Stimulated activated CD8-positive, alpha-beta memory T cell treated with anti-CD3 and anti-CD28 coated beads, Interleukin-4, amount 100 ng/mL, for 1 hour (primary cell): Measurements from ENCODE around the gene SENP3.

Experiments
- DNase-seq, 2 donors: peaks; one replicate each; pipeline ENCODE4 v3.0.0-alpha.2; 2020; ENCODE audit warnings: low read depth in 2 of 2, low spot score in 1 of 2

Gene SENP3

DNA sequence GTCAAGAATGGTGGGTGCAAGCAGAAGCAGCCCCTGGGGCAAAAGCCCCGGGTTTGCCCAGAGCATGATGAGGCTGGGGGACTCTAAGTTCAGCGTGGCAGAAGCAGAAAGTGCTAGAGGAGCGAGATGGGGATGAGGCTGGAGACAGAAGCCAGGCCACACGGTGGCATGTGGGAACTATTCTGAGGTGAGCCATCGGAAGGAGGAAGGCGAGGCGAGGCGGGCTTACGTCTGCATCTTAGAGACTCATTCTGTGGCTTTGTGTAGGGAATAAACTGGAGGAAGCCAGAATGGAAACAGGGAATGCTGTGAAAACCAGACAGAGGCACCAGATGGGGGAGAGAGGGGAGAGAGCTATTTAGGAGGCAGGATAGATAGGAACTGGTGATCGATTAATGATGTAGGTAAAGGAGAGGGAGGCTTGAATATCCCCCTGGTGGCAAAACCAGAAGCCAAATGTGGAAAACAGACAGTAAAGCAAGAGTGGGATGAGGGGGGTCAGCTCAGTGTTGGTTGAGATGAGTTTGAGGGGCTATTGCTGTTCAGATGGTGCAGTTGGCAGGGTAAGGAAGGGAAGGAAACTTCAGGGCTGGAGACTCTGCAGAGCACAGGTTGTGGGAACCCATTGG is 6.3 kb upstream of the SENP3 start:
- DNase-seq, result no peak

DNA sequence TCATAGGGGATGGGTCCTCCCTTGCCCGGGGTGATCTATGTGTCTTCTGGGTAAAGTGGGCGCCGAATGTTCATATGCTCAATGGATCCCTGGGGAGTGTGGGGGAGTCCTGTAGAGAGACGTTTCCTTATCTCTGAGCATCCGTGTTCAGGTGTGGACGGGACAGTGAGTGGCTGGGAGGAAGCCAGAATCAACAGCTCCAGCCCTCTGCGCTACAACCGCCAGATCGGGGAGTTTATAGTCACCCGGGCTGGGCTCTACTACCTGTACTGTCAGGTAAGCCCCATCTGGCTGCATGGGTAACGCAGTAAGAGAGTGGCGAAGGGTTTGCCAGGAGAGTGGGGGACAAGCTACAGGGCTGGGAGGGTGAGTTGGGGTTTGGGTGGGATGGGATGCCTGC is 5.1 kb upstream of the SENP3 start:
- no peak for DNase-seq

DNA sequence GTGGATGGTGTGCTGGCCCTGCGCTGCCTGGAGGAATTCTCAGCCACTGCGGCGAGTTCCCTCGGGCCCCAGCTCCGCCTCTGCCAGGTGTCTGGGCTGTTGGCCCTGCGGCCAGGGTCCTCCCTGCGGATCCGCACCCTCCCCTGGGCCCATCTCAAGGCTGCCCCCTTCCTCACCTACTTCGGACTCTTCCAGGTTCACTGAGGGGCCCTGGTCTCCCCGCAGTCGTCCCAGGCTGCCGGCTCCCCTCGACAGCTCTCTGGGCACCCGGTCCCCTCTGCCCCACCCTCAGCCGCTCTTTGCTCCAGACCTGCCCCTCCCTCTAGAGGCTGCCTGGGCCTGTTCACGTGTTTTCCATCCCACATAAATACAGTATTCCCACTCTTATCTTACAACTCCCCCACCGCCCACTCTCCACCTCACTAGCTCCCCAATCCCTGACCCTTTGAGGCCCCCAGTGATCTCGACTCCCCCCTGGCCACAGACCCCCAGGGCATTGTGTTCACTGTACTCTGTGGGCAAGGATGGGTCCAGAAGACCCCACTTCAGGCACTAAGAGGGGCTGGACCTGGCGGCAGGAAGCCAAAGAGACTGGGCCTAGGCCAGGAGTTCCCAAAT is 4.5 kb upstream of the SENP3 start:
- DNase-seq, result no peak

DNA sequence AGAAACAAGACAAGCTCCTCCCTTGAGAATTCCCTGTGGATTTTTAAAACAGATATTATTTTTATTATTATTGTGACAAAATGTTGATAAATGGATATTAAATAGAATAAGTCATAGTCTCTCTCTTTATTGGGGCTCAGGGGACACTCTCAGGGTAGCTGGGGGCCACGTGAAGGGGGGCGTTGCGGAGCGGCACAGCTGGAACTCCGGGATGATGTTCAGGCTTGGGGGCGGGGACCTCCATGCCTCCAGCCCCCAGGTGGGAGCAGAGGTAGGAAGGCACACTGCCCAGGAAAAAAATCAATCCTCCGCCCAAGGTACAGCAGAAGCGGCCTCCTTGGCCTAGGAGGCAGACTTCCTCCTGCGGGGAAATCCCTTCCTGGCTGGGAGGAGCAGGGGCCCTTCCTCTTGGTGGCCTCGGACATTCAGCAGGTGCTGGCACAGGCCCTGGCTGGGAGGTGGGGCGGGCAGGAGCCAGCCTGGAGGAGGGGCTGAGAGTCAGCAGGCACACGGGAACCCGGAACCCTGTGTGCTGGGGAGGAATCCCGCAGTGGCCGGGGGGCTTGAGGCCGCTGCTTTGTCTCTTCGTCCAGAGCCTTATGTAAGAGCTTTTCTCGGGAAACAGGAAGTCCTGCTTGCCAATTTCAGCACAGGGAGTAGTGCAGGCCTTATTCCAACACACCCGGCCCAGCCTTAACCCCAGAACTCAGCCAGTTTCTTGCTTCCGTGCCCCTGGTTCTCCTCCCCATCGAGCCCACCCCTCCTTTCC is 3.8 kb upstream of the SENP3 start:
- DNase-seq, result no peak

DNA sequence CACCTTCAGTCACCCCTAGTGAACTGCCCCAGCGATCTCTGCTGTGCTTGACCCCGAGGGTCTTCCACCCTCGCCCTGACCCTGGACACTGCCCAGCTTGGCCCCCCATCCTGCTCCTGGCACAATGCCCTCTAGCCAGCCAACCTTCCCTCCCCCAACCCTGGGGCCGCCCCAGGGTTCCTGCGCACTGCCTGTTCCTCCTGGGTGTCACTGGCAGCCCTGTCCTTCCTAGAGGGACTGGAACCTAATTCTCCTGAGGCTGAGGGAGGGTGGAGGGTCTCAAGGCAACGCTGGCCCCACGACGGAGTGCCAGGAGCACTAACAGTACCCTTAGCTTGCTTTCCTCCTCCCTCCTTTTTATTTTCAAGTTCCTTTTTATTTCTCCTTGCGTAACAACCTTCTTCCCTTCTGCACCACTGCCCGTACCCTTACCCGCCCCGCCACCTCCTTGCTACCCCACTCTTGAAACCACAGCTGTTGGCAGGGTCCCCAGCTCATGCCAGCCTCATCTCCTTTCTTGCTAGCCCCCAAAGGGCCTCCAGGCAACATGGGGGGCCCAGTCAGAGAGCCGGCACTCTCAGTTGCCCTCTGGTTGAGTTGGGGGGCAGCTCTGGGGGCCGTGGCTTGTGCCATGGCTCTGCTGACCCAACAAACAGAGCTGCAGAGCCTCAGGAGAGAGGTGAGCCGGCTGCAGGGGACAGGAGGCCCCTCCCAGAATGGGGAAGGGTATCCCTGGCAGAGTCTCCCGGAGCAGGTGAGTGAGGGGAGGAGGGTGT is 3.0 kb upstream of the SENP3 start, which contains the start of gene TNFSF13:
TNFSF13 (plus strand) TSS at position 207 of the 776 bp plus-strand sequence; CDS start at position 497, 290 bp downstream.
- no peak for DNase-seq

DNA sequence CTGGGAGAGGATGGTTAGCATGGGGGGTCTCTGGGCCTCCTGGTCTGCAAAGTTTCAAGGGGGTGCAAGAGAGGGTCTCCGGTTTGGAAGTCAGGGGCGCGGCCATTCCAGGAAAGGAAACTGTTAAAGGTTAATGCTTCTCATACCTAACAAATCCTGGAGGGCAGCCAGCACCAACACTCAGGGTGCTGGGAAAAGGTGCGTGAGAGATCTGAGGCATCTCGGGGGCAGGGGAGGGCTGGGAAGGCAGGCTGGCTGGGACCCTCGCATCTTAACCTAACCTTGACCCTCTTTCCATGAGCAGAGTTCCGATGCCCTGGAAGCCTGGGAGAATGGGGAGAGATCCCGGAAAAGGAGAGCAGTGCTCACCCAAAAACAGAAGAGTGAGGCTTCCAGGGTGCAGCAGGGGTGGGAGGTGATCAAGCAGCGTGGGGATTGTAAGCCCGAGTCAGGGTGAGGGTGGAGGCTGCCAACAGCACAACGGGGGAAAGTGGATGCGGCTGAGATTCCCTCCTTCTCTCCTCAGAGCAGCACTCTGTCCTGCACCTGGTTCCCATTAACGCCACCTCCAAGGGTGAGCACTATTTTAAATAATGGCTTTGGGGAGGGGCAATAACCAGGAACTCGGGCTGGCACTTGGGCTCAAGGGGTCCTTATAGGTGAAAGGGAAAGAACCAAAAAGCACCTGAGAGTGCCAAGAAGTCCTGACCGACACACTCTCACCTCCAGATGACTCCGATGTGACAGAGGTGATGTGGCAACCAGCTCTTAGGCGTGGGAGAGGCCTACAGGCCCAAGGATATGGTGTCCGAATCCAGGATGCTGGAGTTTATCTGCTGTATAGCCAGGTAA is 2.2 kb upstream of the SENP3 start:
- no peak for DNase-seq

DNA sequence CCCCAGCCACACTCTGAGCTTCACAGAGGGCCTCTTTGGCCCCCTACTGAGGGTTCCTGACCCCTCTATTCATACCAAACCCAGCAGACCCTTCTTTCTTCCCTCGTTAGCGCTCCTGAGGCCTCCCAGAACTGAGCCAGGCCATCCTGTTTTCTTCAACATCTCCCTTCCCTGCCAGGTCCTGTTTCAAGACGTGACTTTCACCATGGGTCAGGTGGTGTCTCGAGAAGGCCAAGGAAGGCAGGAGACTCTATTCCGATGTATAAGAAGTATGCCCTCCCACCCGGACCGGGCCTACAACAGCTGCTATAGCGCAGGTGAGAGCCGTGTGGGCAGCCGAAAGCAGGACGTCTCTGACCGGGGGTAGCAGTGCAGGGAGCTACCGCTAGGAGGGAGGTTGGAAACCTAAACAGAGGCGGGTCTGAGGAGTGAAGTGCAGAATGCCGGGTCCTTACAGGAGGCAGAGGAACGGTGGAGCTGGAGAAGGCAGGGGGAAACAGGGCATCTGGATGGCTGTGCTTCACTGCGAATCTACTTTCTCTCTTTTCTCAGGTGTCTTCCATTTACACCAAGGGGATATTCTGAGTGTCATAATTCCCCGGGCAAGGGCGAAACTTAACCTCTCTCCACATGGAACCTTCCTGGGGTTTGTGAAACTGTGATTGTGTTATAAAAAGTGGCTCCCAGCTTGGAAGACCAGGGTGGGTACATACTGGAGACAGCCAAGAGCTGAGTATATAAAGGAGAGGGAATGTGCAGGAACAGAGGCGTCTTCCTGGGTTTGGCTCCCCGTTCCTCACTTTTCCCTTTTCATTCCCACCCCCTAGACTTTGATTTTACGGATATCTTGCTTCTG is 1.3 kb upstream of the SENP3 start:
- no peak for DNase-seq

DNA sequence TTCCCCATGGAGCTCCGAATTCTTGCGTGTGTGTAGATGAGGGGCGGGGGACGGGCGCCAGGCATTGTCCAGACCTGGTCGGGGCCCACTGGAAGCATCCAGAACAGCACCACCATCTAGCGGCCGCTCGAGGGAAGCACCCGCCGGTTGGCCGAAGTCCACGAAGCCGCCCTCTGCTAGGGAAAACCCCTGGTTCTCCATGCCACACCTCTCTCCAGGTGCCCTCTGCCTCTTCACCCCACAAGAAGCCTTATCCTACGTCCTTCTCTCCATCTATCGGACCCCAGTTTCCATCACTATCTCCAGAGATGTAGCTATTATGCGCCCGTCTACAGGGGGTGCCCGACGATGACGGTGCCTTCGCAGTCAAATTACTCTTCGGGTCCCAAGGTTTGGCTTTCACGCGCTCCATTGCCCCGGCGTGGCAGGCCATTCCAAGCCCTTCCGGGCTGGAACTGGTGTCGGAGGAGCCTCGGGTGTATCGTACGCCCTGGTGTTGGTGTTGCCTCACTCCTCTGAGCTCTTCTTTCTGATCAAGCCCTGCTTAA is 617 bp upstream of the SENP3 start:
- DNase-seq, result peak; percentile 60 to 73

DNA sequence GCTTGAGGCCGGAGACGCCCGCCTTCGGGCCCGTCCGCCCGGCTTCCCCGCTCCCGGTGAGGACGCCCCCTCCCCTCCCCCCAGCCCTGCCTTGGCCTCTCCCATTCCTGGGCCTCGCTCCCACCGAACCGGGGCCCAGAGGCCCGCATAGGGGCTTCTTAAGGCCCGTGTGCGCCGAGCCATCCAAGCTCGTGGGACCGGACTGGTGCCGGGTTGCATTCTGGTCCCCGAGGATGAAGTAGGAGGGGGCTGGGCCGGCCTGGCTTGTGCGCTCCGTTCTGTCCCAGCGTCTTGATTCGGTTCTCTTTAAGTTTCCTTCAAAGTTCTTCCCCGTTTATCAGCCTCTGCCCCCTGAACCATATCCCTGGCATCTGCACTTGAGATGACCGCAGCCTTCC is 488 bp downstream of the SENP3 start:
- DNase-seq, result no peak

DNA sequence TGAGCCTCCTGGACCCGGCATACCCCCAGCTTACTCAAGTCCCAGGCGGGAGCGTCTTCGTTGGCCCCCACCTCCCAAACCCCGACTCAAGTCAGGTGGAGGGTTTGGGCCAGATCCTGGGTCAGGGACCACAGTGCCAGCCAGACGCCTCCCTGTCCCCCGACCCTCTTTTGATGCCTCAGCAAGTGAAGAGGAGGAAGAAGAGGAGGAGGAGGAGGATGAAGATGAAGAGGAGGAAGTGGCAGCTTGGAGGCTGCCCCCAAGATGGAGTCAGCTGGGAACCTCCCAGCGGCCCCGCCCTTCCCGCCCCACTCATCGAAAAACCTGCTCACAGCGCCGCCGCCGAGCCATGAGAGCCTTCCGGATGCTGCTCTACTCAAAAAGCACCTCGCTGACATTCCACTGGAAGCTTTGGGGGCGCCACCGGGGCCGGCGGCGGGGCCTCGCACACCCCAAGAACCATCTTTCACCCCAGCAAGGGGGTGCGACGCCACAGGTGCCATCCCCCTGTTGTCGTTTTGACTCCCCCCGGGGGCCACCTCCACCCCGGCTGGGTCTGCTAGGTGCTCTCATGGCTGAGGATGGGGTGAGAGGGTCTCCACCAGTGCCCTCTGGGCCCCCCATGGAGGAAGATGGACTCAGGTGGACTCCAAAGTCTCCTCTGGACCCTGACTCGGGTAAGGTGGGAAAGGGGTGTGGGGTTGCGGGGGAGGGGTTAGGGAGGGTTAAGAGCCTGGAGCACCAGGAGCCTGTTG is 1.6 kb downstream of the SENP3 start:
- DNase-seq, result no peak

DNA sequence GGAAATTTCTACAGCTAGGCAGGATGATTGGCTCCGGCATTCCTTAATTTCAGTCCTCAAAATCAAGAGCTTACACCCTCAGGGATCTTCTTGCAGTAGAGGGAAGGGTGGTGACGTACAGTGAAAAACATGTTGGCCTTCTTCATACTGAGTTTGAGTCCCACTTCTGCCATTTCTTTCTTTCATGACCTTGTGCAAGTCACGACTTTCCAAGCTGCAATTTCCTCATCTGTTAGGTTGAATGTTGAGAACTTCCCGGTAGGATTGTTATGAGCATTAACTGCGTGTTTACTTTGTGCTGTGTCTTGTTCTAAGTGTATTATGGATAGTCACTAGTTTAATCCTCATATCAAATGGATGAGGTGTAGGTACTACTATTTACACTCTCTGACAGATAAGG is 7.9 kb downstream of the SENP3 start:
- no peak for DNase-seq

DNA sequence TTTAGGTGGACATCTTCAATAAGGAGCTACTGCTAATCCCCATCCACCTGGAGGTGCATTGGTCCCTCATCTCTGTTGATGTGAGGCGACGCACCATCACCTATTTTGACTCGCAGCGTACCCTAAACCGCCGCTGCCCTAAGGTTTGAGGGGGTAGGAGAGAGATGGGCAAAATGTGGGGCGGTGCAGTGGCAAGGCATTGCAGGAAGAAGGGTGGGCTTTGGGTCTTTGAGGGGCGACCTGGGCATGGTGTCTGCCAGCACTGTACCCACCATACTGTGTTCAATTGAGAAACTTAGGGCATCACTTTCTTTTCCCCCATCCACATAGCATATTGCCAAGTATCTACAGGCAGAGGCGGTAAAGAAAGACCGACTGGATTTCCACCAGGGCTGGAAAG is 8.6 kb downstream of the SENP3 start:
- DNase-seq, result no peak

DNA sequence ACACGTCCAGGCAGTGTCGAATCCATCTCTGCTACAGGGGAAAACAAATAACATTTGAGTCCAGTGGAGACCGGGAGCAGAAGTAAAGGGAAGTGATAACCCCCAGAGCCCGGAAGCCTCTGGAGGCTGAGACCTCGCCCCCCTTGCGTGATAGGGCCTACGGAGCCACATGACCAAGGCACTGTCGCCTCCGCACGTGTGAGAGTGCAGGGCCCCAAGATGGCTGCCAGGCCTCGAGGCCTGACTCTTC is 10.5 kb downstream of the SENP3 start:
- DNase-seq, result no peak

DNA sequence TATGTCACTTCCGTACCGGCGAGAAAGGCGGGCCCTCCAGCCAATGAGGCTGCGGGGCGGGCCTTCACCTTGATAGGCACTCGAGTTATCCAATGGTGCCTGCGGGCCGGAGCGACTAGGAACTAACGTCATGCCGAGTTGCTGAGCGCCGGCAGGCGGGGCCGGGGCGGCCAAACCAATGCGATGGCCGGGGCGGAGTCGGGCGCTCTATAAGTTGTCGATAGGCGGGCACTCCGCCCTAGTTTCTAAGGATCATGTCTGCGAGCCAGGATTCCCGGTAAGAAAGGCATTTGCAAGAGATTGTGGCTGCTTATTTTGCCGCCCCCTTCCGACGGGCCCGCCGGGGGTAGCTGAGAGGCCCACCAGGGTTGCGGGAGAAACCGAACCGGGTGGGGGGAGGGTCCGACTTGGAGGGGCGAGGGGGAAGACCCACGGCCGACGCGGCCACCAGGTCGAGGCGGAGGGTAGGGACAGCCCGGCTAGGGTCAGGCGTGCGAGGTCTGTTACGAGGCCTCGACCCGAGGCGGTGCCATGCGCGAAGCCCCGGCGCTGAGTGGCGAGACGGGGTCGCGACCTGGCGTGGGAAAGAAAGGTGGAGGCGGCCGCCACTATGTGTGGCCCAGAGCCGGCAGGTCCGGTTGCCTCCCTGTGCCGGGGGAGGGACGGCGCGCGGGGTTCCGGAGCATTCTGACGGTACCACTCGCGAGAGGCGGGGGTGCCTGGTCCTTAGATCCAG is 11.0 kb downstream of the SENP3 start:
- peak; percentile 98 to 100 for DNase-seq

DNA sequence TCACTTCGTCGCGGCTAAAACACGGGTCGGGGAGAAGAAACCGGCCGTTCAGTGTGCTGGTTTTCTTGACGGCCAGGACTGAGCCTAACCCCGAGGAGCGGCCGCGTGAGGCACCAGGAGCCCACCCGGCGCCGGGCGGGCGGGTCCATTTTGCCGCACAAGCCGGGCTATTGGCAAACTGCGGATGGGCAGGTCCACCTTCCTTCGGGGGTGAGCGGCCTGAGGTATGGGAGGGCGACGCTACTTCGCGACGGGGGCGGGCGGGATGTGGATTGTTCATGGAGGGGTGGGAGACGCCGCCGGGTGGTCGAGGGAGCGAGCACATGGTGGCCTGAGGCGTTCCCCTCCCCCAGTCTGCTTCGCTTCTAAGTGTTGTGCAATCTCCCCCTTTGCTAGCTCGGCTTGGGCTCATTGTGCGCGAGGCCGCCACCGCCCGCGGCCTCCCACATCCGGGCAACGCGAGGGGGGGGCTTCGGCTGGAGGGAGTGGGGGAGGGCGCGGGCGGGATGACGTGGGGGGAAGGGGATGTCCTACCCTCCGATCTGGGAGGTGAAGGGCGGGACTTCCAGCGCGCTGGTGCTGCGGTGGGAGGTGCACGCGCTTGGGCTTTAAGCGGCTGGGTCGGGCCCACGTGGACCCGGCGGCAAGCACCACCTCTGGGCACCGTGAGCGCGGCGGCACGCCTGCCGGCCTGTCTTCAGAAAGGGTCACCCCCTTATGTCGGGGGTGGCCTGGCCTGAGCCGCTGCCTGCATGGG is 11.8 kb downstream of the SENP3 start:
- DNase-seq, result peak; percentile 83 to 84

DNA sequence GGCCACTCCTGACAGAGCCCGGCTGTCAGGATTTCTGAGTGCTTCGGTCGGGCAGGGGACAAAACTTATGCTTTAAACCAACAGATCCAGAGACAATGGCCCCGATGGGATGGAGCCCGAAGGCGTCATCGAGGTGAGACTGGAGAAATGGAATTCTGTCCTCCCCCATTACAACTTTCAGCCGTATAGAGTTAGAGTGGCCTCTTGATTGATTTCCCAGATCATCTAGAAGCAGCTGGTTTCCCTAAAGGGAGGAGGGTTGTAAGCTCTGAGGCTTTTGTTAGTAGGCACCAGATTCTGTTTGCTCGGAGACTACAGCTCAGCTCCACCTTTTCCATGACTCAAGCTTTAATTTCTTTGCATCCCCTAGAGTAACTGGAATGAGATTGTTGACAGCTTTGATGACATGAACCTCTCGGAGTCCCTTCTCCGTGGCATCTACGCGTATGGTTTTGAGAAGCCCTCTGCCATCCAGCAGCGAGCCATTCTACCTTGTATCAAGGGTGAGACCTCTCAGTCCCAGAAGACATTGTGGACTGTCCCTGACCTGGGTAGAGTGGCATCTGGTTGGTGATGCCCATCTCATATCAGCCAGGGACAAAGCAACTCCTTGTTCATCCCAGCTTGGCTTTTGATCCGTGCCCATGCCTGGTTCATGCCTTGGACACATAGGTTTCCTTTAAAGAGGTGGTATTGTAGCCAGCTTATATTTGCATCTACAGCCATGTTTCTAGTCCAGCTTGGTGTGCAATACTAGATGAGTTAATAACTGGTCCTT is 12.6 kb downstream of the SENP3 start:
- DNase-seq, result no peak

DNA sequence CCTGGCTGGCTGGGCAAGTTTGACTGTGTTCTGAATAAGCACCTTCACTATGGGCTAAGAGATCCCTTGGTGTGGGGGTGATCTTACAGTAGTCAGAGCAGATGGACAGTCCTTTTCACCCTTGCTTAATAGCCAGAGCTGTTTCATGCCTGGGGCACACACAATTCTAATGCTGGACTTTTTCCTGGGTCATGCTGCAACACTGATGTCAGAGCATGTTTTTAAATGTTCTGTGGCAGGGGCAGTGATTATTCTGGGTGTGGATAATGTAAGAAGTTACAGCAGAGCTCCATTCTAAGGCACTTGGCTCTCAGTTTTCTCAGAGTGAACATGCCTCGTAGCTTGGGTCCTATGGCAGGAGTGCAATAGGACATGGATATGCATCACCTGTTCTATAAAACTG is 13.8 kb downstream of the SENP3 start:
- DNase-seq, result no peak
